Ascending aorta (tissue), 2 donors: ENCODE measurements around the gene NMNAT2. TPM values are rescaled to one million over a fixed set of nuclear protein-coding genes. Genes with fewer than 3 reads are reported as not detected.
A peak's percentile ranks its signal among the peaks of the same experiment; 100 is the strongest.

Experiments used
- DNase-seq, 2 donors: peaks; one replicate each; pipeline ENCODE4 v3.0.0-alpha.2; 2019; ENCODE audit warnings: low spot score in 2 of 2
- H3K27ac ChIP-seq, 2 donors: fragments of 200-600 bp; sonication (generic); one replicate each; pipeline ENCODE4 v1.5.1; 2016 to 2017; ENCODE audit warnings: mild to moderate bottlenecking in 1 of 2
- H3K27me3 ChIP-seq: fragments of 200-600 bp; sonication (generic); one replicate; pipeline ENCODE4 v1.5.1; 2017
- H3K36me3 ChIP-seq, 2 donors: fragments of 200-600 bp; sonication (generic); one replicate each; pipeline ENCODE4 v1.5.1; 2016
- H3K4me1 ChIP-seq, 2 donors: fragments of 200-600 bp; sonication (generic); one replicate each; pipeline ENCODE4 v1.5.1; 2016 to 2017; ENCODE audit warnings: mild to moderate bottlenecking in 1 of 2
- H3K4me3 ChIP-seq, 2 donors: fragments of 200-600 bp; sonication (generic); one replicate each; pipeline ENCODE4 v1.5.1; 2016 to 2017; ENCODE audit warnings: mild to moderate bottlenecking in 1 of 2
- H3K9me3 ChIP-seq, 2 donors: fragments of 200-600 bp; sonication (generic); one replicate each; pipeline ENCODE4 v1.5.1; 2016
- CTCF ChIP-seq, 3 experiments: fragments of 200-600 bp in 2 of 3; fragments of 450-650 bp in 1 of 3; sonication (generic) in 2 of 3; IDR thresholded peaks; one replicate each; pipeline ENCODE4 v1.5.1; 2016 to 2019; ENCODE audit warnings: antibody characterized with exemption in 3 of 3, mild to moderate bottlenecking in 1 of 3, moderate library complexity in 1 of 3
- intact Hi-C: fragments of 100-400 bp; cut with DNase I; formaldehyde crosslinking; loops from one replicate; pipeline ENCODE4 v1.15.1; 2023
- total RNA-seq: library from RNA; depleted of rRNA; stranded (reverse); fragments of >200 nt; gene quantifications from one replicate; pipeline ENCODE4 v1.1.0, GENCODE V29; 2016

The NMNAT2 gene
- total RNA-seq, 1 donor from 2014 or later, result 0.53 TPM

GRCh38 chr1:183300828-183301227 is 117.4 kb downstream of the NMNAT2 start:
- Histone ChIP-seq H3K9me3 (no peaks in the 10 kb centered on the region), H3K27me3 (no peaks in the 10 kb centered on the region), H3K27ac (peak overlapping the region; percentile 93), H3K36me3 (no peaks in the 10 kb centered on the region), H3K4me3 (no peak overlapping the region), H3K4me1 (peaks cover 7 to 47% of the 10 kb centered on the region in 2 donors)
- no peak for TF ChIP-seq CTCF (IDR thresholded peaks at IDR 0.05)
- intact Hi-C loops, result no loop called here
- DNase-seq, result no peak

GRCh38 chr1:183300395-183300794 is 117.8 kb downstream of the NMNAT2 start:
- H3K4me3 ChIP-seq, result no peak overlapping the region
- no peaks in the 10 kb centered on the region for H3K9me3 ChIP-seq
- H3K4me1 ChIP-seq, result peaks cover 7 to 43% of the 10 kb centered on the region in 2 donors
- H3K36me3 ChIP-seq, result no peaks in the 10 kb centered on the region
- no peak for TF ChIP-seq CTCF (IDR thresholded peaks at IDR 0.05)
- peak overlapping the region; percentile 93 for H3K27ac ChIP-seq
- no peaks in the 10 kb centered on the region for H3K27me3 ChIP-seq
- DNase-seq, result no peak
- intact Hi-C loops, result no loop called here

- H3K9me3 ChIP-seq, result no peaks in the 10 kb centered on the region
- no peaks in the 10 kb centered on the region for H3K27me3 ChIP-seq
- H3K27ac ChIP-seq, result peak overlapping the region in 1 of 2 donors; percentile 15
- intact Hi-C loops, result no loop called here
- H3K4me1 ChIP-seq, result peaks cover 0 to 19% of the 10 kb centered on the region in 2 donors
- no peak overlapping the region for H3K4me3 ChIP-seq
- no peaks in the 10 kb centered on the region for H3K36me3 ChIP-seq
- no peak for DNase-seq
- no peak for TF ChIP-seq CTCF (IDR thresholded peaks at IDR 0.05)
These were observed 121.4 kb downstream of the NMNAT2 start for GRCh38 chr1:183296782-183297181.

- no peaks in the 10 kb centered on the region for H3K36me3 ChIP-seq
- no peak overlapping the region for H3K27ac ChIP-seq
- DNase-seq, result no peak
- H3K9me3 ChIP-seq, result no peaks in the 10 kb centered on the region
- intact Hi-C loops, result no loop called here
- no peaks in the 10 kb centered on the region for H3K27me3 ChIP-seq
- peaks cover 0 to 21% of the 10 kb centered on the region in 2 donors for H3K4me1 ChIP-seq
- H3K4me3 ChIP-seq, result no peak overlapping the region
- TF ChIP-seq CTCF (IDR thresholded peaks at IDR 0.05), result no peak
These were observed 122.7 kb downstream of the NMNAT2 start for GRCh38 chr1:183295521-183295920.

GRCh38 chr1:183293876-183294275 is 124.3 kb downstream of the NMNAT2 start:
- no peak for TF ChIP-seq CTCF (IDR thresholded peaks at IDR 0.05)
- intact Hi-C loops, result no loop called here

GRCh38 chr1:183293241-183293640 is 124.9 kb downstream of the NMNAT2 start:
- H3K36me3 ChIP-seq, result no peaks in the 10 kb centered on the region
- H3K4me1 ChIP-seq, result peaks cover 0 to 22% of the 10 kb centered on the region in 2 donors
- no peaks in the 10 kb centered on the region for H3K9me3 ChIP-seq
- DNase-seq, result no peak
- no peaks in the 10 kb centered on the region for H3K27me3 ChIP-seq
- H3K27ac ChIP-seq, result peak overlapping the region in 1 of 2 donors; percentile 91
- no peak for TF ChIP-seq CTCF (IDR thresholded peaks at IDR 0.05)
- intact Hi-C loops, result no loop called here
- no peak overlapping the region for H3K4me3 ChIP-seq

More at GRCh38 chr1:183293876-183294275, 124.3 kb downstream of the NMNAT2 start:
- Histone ChIP-seq H3K27me3 (no peaks in the 10 kb centered on the region), H3K4me3 (no peak overlapping the region), H3K36me3 (no peaks in the 10 kb centered on the region), H3K9me3 (no peaks in the 10 kb centered on the region), H3K27ac (no peak overlapping the region), H3K4me1 (peaks cover 0 to 21% of the 10 kb centered on the region in 2 donors)
- no peak for DNase-seq
